Endothelial cell of umbilical vein (primary cell): ENCODE measurements around the gene RFX2. TPM values are rescaled to one million over a fixed set of nuclear protein-coding genes. Genes with fewer than 3 reads are reported as not detected.
A peak's percentile ranks its signal among the peaks of the same experiment; 100 is the strongest.

Experiments
- BruUV-seq: library from RNA; stranded (reverse); fragments of 400-500 nt; replicated peaks from 2 replicates; lab custom pipeline; 2021; lab: Mats Ljungman, UMichigan
- CTCF ChIA-PET: fragments of 300-600, 350-600 bp; sonication (Branson Sonifier 250); formaldehyde crosslinking; loops from one replicate; lab custom pipeline; 2021; ENCODE audit warnings: antibody characterized with exemption, inconsistent platforms; lab: Charles Lee
- POLR2A ChIA-PET: fragments of 300-600, 350-600 bp; sonication (Branson Sonifier 250); formaldehyde crosslinking; loops from one replicate; lab custom pipeline; 2021; ENCODE audit warnings: antibody characterized with exemption, inconsistent platforms; lab: Charles Lee
- DNase-seq: peaks from one replicate; pipeline ENCODE4 v3.0.0-alpha.2; 2011; ENCODE audit warnings: low read depth, low spot score
- FAIRE-seq: peaks from 2 replicates; lab custom pipeline; 2011; peaks lifted over from hg19 to GRCh38; lab: Jason Lieb, UNC
- H2AFZ ChIP-seq: 2 replicates; pipeline ENCODE4 v1.6.0; 2012; ENCODE audit warnings: low read depth, low read length, control low read depth, inconsistent platforms
- H3K27ac ChIP-seq: 2 replicates; pipeline ENCODE4 v1.5.1; 2011; ENCODE audit warnings: low read depth, mild to moderate bottlenecking, control low read depth, low read length, moderate library complexity; ENCODE audit not compliant: insufficient read depth
- H3K27me3 ChIP-seq, 2 experiments: 2 replicates each; pipeline versions ENCODE4 v1.6.0 to v1.6.1; 2011; ENCODE audit warnings: low read length in 2 of 2, mixed read lengths in 1 of 2; ENCODE audit not compliant: control insufficient read depth in 2 of 2, insufficient read depth in 2 of 2
- H3K36me3 ChIP-seq, 2 experiments: 2 replicates in 1 of 2; 3 replicates in 1 of 2; pipeline ENCODE4 v1.5.1; 2011; ENCODE audit warnings: low read length in 2 of 2, mild to moderate bottlenecking in 1 of 2, moderate library complexity in 1 of 2; ENCODE audit not compliant: control insufficient read depth in 2 of 2, insufficient read depth in 2 of 2; ENCODE audit errors: extremely low read depth in 1 of 2
- H3K4me1 ChIP-seq: 3 replicates; pipeline ENCODE4 v1.5.1; 2011; ENCODE audit warnings: mild to moderate bottlenecking, low read length; ENCODE audit not compliant: control insufficient read depth, insufficient read depth; ENCODE audit errors: extremely low read depth
- H3K4me2 ChIP-seq: 2 replicates; pipeline ENCODE4 v1.6.1; 2011; ENCODE audit warnings: low read length, control low read depth, mixed read lengths; ENCODE audit not compliant: insufficient read depth
- H3K4me3 ChIP-seq, 3 experiments: fragments of 200-600 bp in 1 of 3; sonication (generic), shearing (Covaris generic) in 1 of 3; replicated peaks in 1 of 3; 2 replicates each; pipeline ENCODE4 v1.5.1; 2011 to 2016; ENCODE audit warnings: control low read depth in 3 of 3, low read length in 3 of 3, mild to moderate bottlenecking in 2 of 3, inconsistent platforms in 1 of 3, low read depth in 1 of 3, moderate library complexity in 1 of 3; ENCODE audit not compliant: insufficient read depth in 1 of 3
- H3K79me2 ChIP-seq: 2 replicates; pipeline ENCODE4 v1.6.0; 2012; ENCODE audit warnings: low read length, inconsistent platforms; ENCODE audit not compliant: control insufficient read depth, insufficient read depth
- H3K9ac ChIP-seq: replicated peaks from 2 replicates; pipeline ENCODE3; 2011; ENCODE audit warnings: low read length, control low read depth; ENCODE audit not compliant: insufficient read depth; ENCODE audit errors: extremely low read depth
- H3K9me1 ChIP-seq: replicated peaks from 3 replicates; pipeline ENCODE4 v1.6.0; 2011; ENCODE audit warnings: mild to moderate bottlenecking, low read length; ENCODE audit not compliant: control insufficient read depth, insufficient read depth; ENCODE audit errors: extremely low read depth
- H3K9me3 ChIP-seq: replicated peaks from 2 replicates; pipeline ENCODE4 v1.5.1; 2012; ENCODE audit warnings: low read length, inconsistent platforms; ENCODE audit not compliant: control insufficient read depth, insufficient read depth
- H4K20me1 ChIP-seq: replicated peaks from 2 replicates; pipeline ENCODE3; 2011; ENCODE audit warnings: mild to moderate bottlenecking, low read length; ENCODE audit not compliant: control insufficient read depth, insufficient read depth; ENCODE audit errors: extremely low read depth
- EZH2 ChIP-seq: IDR thresholded peaks from 2 replicates; pipeline ENCODE4 v1.6.1; 2012; ENCODE audit warnings: borderline replicate concordance, low read depth, mild to moderate bottlenecking, moderate library complexity, low read length, inconsistent platforms; ENCODE audit not compliant: severe bottlenecking
- FOS ChIP-seq: IDR thresholded peaks from 2 replicates; pipeline ENCODE4 v1.6.1; 2011; ENCODE audit warnings: mild to moderate bottlenecking, low read length, moderate library complexity, borderline replicate concordance; ENCODE audit not compliant: insufficient read depth
- GATA2 ChIP-seq: IDR thresholded peaks from 2 replicates; pipeline ENCODE4 v1.7.0; 2011; ENCODE audit warnings: low read depth, mild to moderate bottlenecking, moderate library complexity, mixed read lengths, low read length; ENCODE audit not compliant: insufficient read length, insufficient read depth
- JUN ChIP-seq: IDR thresholded peaks from 2 replicates; pipeline ENCODE4 v1.6.1; 2011; ENCODE audit warnings: borderline replicate concordance, low read depth; ENCODE audit not compliant: insufficient read length, insufficient read depth
- MYC ChIP-seq: IDR thresholded peaks from one replicate; pipeline ENCODE4 v1.6.1; 2011; ENCODE audit warnings: mild to moderate bottlenecking, low read depth, low read length
- POLR2A ChIP-seq: IDR thresholded peaks from 2 replicates; pipeline ENCODE4 v1.6.1; 2012; ENCODE audit warnings: low read depth, mild to moderate bottlenecking, control low read depth, low read length
- POLR2AphosphoS5 ChIP-seq: IDR thresholded peaks from 2 replicates; pipeline ENCODE4 v1.6.1; 2012; ENCODE audit warnings: low read depth, mild to moderate bottlenecking, control low read depth, low read length, moderate library complexity; ENCODE audit not compliant: insufficient read depth
- dilution Hi-C: fragments of 300-500 bp; cut with MboI; formaldehyde crosslinking; loops from one replicate; pipeline ENCODE4 v1.15.0; 2019; ENCODE audit warnings: low sequenced_read_pairs; ENCODE audit not compliant: extremely low pct_ligation_motif_present
- intact Hi-C: fragments of 100-400 bp; cut with micrococcal nuclease; formaldehyde crosslinking; loops from one replicate; pipeline ENCODE4 v1.10.0; 2022
- polyA plus RNA-seq, 4 experiments: library from polyadenylated mRNA; depleted of rRNA in 3 of 4; stranded (reverse) in 3 of 4; unstranded in 1 of 4; fragments of >200 nt; gene quantifications; 2 replicates each; pipeline versions ENCODE4 v1.2.1 to v1.2.3, GENCODE V29; 2011 to 2012; ENCODE audit warnings: missing spikeins in 1 of 4
- total RNA-seq: library from RNA; stranded (reverse); gene quantifications from 2 replicates; pipeline ENCODE4 v1.2.3, GENCODE V29; 2021
- TF ChIP-seq, protein P1 (sequence below), 2 donors: IDR thresholded peaks; 1 replicate in 1 of 2; 2 replicates in 1 of 2; pipeline ENCODE4 v1.5.1; 2011; ENCODE audit warnings: low read length in 2 of 2, mild to moderate bottlenecking in 2 of 2, moderate library complexity in 2 of 2, control low read depth in 1 of 2, inconsistent platforms in 1 of 2, low read depth in 1 of 2; ENCODE audit not compliant: insufficient read depth in 1 of 2; ENCODE audit errors: extremely low read depth in 1 of 2
- TF ChIP-seq, protein P2 (sequence below): IDR thresholded peaks from 2 replicates; pipeline ENCODE4 v1.6.1; 2011; ENCODE audit not compliant: insufficient read depth, insufficient read length

Gene RFX2
- total and polyA plus RNA-seq, 2 donors (not counting 3 experiments of a cell fraction or from before 2014, with no cell fraction given) = 16.1 to 19.0 TPM

DNA sequence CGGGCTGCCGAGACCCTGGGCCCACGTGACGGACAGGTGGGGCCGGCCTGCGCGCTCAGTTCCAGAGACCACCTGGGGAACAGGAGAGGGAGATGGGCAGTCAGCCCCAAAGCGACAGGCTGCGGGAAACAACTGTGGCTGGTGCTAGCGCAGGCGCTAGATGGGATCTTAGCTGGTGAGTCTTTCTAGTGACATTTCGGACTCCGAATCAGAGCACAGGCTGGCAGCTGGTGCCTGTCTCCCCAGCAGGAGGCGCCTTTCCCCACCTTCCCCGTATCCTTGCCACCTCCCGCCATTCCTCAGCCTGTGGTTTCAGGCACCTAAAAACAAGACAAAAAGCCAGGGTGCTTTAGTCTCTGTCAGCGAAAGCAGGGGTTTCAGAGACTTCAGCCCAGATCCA lies 112.9 kb downstream of the RFX2 start:
- dilution Hi-C loops = no loop called here
- DNase-seq = no peak
- Histone ChIP-seq H2AFZ (no peak overlapping the region), H3K4me1 (peaks cover 15% of the 10 kb centered on the region), H3K27me3 (no peaks in the 10 kb centered on the region), H4K20me1 (no peaks in the 10 kb centered on the region), H3K36me3 (peaks cover under 1 to 13% of the 10 kb centered on the region in 2 experiments), H3K9me1 (no peaks in the 10 kb centered on the region), H3K4me2 (no peak overlapping the region), H3K27ac (no peak overlapping the region), H3K79me2 (no peaks in the 10 kb centered on the region), H3K4me3 (no peak overlapping the region), H3K9ac (no peak overlapping the region), H3K9me3 (no peaks in the 10 kb centered on the region)
- FAIRE-seq = no peak
- POLR2A ChIA-PET = no interaction called here
- TF ChIP-seq, protein P1, sequence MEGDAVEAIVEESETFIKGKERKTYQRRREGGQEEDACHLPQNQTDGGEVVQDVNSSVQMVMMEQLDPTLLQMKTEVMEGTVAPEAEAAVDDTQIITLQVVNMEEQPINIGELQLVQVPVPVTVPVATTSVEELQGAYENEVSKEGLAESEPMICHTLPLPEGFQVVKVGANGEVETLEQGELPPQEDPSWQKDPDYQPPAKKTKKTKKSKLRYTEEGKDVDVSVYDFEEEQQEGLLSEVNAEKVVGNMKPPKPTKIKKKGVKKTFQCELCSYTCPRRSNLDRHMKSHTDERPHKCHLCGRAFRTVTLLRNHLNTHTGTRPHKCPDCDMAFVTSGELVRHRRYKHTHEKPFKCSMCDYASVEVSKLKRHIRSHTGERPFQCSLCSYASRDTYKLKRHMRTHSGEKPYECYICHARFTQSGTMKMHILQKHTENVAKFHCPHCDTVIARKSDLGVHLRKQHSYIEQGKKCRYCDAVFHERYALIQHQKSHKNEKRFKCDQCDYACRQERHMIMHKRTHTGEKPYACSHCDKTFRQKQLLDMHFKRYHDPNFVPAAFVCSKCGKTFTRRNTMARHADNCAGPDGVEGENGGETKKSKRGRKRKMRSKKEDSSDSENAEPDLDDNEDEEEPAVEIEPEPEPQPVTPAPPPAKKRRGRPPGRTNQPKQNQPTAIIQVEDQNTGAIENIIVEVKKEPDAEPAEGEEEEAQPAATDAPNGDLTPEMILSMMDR (IDR thresholded peaks at IDR 0.05; ENCODE audit: extremely low read depth in 1 of 2, insufficient read depth in 1 of 2, low read depth in 1 of 2, low read length in 2 of 2) = peak in 1 of 2 donors; percentile 21
- TF ChIP-seq FOS = no peak
- intact Hi-C loops = no loop called here
- BruUV-seq = no TSS peak
- CTCF ChIA-PET = interaction anchor here (1.6 to 3.6 kb wide), 2 partner anchors 10 to 25 kb away, joined by 6 to 20 read pairs; no protein-coding TSS in a partner anchor

DNA sequence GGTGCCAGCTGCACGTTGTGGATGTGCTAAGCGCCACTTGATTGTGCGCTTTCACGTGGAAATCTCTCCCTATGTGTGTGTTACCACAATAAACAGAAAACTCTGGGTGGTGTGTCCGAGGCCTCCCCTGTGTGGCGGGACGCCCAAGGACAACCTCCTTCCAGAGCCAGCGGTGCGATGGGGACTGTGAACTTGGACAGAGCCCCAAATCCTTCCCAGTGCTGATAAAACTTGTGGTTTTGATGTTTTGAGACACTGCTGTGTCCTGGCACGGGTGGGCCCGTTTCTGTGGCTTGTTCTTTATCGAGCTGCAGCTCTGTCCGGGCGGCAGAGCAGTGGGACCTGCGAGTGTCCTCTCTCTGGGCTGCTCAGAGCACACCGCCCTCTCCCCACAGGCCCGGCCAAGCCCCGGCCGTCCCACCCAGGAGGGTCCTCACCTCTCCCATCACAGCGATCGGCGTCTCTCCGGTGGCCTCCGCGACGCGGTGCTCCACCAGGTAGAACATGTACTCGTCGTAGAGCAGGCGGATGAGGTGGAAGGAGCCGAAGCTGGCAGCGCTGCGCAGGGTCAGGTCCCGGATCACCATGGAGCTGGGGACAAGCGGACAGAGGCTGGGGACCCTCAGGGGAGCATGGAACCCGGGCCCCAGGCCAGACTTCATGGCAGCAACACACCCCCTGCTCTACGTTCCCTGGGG lies 113.5 kb downstream of the RFX2 start:
- ChIA-PET POLR2A (no interaction called here), CTCF (interaction anchor here (1.6 to 3.6 kb wide), 2 partner anchors 9 to 26 kb away, joined by 6 to 20 read pairs; no protein-coding TSS in a partner anchor)
- Histone ChIP-seq H2AFZ (no peak overlapping the region), H3K9me3 (no peaks in the 10 kb centered on the region), H3K4me1 (peaks cover 15% of the 10 kb centered on the region), H3K4me3 (no peak overlapping the region), H3K9ac (no peak overlapping the region), H4K20me1 (no peaks in the 10 kb centered on the region), H3K4me2 (no peak overlapping the region), H3K27ac (no peak overlapping the region), H3K9me1 (no peaks in the 10 kb centered on the region), H3K79me2 (no peaks in the 10 kb centered on the region), H3K36me3 (peaks cover 0 to 12% of the 10 kb centered on the region in 2 experiments), H3K27me3 (no peaks in the 10 kb centered on the region)
- intact Hi-C loops = no loop called here
- no TSS peak for BruUV-seq
- no peak for TF ChIP-seq JUN
- TF ChIP-seq POLR2AphosphoS5 = no peak
- TF ChIP-seq GATA2 = no peak
- TF ChIP-seq, protein P1 (IDR thresholded peaks at IDR 0.05; ENCODE audit: extremely low read depth in 1 of 2, insufficient read depth in 1 of 2, low read depth in 1 of 2, low read length in 2 of 2) = no peak
- no peak for TF ChIP-seq FOS
- no peak for TF ChIP-seq POLR2A
- TF ChIP-seq EZH2 = no peak
- TF ChIP-seq MYC = no peak
- TF ChIP-seq, protein P2, sequence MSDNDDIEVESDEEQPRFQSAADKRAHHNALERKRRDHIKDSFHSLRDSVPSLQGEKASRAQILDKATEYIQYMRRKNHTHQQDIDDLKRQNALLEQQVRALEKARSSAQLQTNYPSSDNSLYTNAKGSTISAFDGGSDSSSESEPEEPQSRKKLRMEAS = no peak
- dilution Hi-C loops = no loop called here
- DNase-seq (no peak), FAIRE-seq (no peak)
